Aorta (tissue), 5 donors: ENCODE data around the gene TSPAN32. TPM values are rescaled to one million over a fixed set of nuclear protein-coding genes. Genes with fewer than 3 reads are reported as not detected.
"Not testable (repeated sequence)": the region's sequence is repeated elsewhere in the genome, so short reads cannot be mapped to it uniquely, and the experiment has no call there.

Experiments used
- ATAC-seq: fragments of 200-7000 bp; cut with Tn5 transposase; one replicate; pipeline ENCODE4 v1.9.1; 2022; ENCODE audit warnings: moderate library complexity; ENCODE audit not compliant: low FRiP score
- DNase-seq, 2 donors: peaks; one replicate each; pipeline ENCODE4 v3.0.0-alpha.2; 2020
- H3K27ac ChIP-seq, 2 donors: one replicate each; pipeline ENCODE4 v1.5.1; 2013; ENCODE audit warnings: low read length in 2 of 2, mild to moderate bottlenecking in 2 of 2, moderate library complexity in 2 of 2, control low read depth in 1 of 2, inconsistent platforms in 1 of 2, low read depth in 1 of 2
- H3K27me3 ChIP-seq, 2 donors: one replicate each; pipeline ENCODE4 v1.6.1; 2013; ENCODE audit warnings: control low read depth in 1 of 2, low read length in 1 of 2, mild to moderate bottlenecking in 1 of 2, moderate library complexity in 1 of 2; ENCODE audit not compliant: insufficient read depth in 2 of 2, control insufficient read depth in 1 of 2
- H3K36me3 ChIP-seq, 2 donors: one replicate each; pipeline ENCODE4 v1.6.1; 2013; ENCODE audit warnings: control low read depth in 1 of 2, low read length in 1 of 2, mild to moderate bottlenecking in 1 of 2; ENCODE audit not compliant: insufficient read depth in 2 of 2, control insufficient read depth in 1 of 2
- H3K4me1 ChIP-seq, 2 donors: one replicate each; pipeline ENCODE4 v1.6.1; 2013; ENCODE audit warnings: low read length in 2 of 2, control low read depth in 1 of 2, mild to moderate bottlenecking in 1 of 2, moderate library complexity in 1 of 2; ENCODE audit not compliant: insufficient read depth in 2 of 2, control insufficient read depth in 1 of 2
- H3K4me3 ChIP-seq, 2 donors: one replicate each; pipeline ENCODE4 v1.5.1; 2013; ENCODE audit warnings: low read length in 2 of 2, control low read depth in 1 of 2, mild to moderate bottlenecking in 1 of 2
- H3K9me3 ChIP-seq: one replicate; pipeline ENCODE4 v1.6.1; 2013; ENCODE audit warnings: mild to moderate bottlenecking, low read length; ENCODE audit not compliant: control insufficient read depth
- WGBS, 2 donors: extraction: QIAGEN DNeasy Blood & Tissue Kit; methylation state at CpG; one replicate each; pipeline ENCODE4 v1.1.7; 2013; 5-methylcytosine and 5-hydroxymethylcytosine counted together
- intact Hi-C, 2 donors: fragments of 100-400 bp; cut with DNase I; formaldehyde crosslinking; loops; one replicate each; pipeline versions ENCODE4 v1.14.2 to v1.15.0; 2022
- polyA plus RNA-seq, 2 donors: library from polyadenylated mRNA; stranded (reverse); fragments of 200-250 nt; gene quantifications; one replicate each; pipeline ENCODE4 v1.2.3, GENCODE V29; 2013
- total RNA-seq, 2 donors: library from RNA; stranded (reverse); fragmentation: NEBNext Ultra II Directional; extraction: Animal tissue kit (Norgen Biotek cat#: 25700); gene quantifications; one replicate each; pipeline ENCODE4 v1.2.1, GENCODE V29; 2021
- donor health status: healthy with polysubstance abuse.
- donor health status: Bipolar disorder and iron deficiency.
- donor health status: DM: no; HTN: no; CAD: no.
- donor health status: DM: no; HTN: no; CAD: no.
- donor health status: DM: yes; HTN: yes; CAD: no.

Gene TSPAN32
- total and polyA plus RNA-seq, 4 donors = 0.84 to 8.7 (median 3.5) TPM; not detected in 1

DNA sequence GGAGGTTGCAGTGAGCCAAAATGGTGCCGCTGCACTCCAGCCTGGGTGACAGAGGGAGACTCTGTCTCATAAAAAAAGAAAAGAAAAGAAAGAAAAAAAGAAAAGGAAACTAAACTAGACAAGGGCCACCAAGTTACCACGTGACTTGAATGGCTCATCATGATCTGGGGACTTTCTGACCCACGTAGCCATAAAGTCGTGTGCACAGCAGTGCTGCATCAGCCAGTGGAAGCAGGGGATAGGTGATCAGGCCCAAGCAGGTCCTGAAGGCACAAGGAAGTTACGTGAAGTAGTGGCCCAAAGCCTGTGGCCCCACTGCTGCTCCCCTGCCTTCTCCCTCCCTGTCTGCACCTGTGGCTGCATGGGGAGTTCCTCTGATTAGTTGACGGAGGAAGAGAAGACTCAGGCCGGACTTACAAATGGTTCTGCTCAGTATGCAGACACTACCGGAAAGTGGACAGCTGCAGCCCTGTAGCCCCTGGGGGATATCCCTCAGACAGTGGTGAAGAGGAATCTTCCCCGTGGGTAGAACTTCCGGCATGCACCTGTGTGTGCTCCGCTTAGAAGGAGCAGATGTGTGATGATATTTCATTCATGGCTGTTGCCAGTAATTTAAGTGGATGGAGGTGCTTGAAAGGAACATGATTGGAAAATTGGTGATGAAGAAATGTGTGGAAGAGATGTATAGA is 57.1 kb downstream of the TSPAN32 start:
- no peaks in the 10 kb centered on the region for H3K9me3 ChIP-seq
- no peak for ATAC-seq
- intact Hi-C loops = no loop called here
- DNase-seq = no peak
- no peaks in the 10 kb centered on the region for H3K4me1 ChIP-seq
- H3K27ac ChIP-seq = no peak overlapping the region
- no peaks in the 10 kb centered on the region for H3K36me3 ChIP-seq
- H3K27me3 ChIP-seq = no peaks in the 10 kb centered on the region
- no peak overlapping the region for H3K4me3 ChIP-seq
- 95 to 96% methylated on average over 11 of the region's 11 CpGs for WGBS, 2 donors

DNA sequence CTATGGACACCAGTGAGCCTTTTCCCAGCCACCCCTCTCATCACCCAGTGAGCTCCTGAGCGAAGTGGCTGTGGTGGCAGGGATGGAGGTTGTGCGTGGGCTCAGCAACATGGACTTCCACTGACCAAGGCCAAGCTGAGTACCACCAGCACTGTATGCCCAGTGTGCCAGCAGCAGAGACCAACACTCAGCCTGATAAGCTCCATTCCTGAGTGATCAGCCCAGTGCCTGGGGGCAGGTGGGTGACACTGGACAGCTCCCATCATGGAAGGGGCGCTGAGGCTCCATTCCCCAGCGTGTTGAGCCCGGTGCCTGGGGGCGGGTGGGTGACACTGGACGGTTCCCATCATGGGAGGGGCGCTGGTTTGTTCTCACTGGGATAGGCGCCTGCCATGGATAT is 57.7 kb downstream of the TSPAN32 start:
- no peaks in the 10 kb centered on the region for H3K36me3 ChIP-seq
- no peak for ATAC-seq
- no peak overlapping the region for H3K4me3 ChIP-seq
- 96 to 99% methylated on average over 9 of the region's 9 CpGs for WGBS, 2 donors
- intact Hi-C loops = no loop called here
- no peak overlapping the region for H3K27ac ChIP-seq
- H3K27me3 ChIP-seq = no peaks in the 10 kb centered on the region
- no peak for DNase-seq
- no peaks in the 10 kb centered on the region for H3K9me3 ChIP-seq
- no peaks in the 10 kb centered on the region for H3K4me1 ChIP-seq

DNA sequence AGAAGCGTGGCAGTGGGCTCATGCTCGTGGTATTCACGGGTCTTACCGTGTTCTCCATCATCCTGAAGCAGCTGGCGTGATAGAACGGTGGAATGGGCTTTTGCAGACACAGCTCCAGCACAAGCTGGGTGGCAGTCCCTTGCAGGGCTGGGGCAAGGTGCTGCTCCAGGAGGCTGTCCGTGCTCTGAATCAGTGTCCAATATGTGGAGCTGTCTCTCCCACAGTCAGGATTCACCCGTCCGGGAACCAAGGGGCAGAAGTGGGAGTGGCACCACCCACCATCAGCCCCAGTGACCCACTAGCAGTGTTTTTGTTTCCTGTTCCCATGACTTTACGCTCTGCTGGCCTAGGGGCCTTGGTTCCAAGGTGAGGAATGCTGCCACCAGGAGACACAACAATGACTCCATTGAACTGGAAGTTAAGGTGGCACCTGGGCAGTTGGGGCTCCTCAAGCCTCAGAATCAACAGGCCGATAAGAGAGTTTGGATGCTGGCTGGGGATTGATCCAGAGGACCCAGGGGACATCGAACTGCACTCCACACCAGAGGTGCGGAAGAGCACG is 58.3 kb downstream of the TSPAN32 start:
- H3K27me3 ChIP-seq = no peaks in the 10 kb centered on the region
- no peaks in the 10 kb centered on the region for H3K9me3 ChIP-seq
- no peaks in the 10 kb centered on the region for H3K4me1 ChIP-seq
- WGBS, 2 donors = 91 to 93% methylated on average over 14 of the region's 14 CpGs
- no peaks in the 10 kb centered on the region for H3K36me3 ChIP-seq
- H3K4me3 ChIP-seq = no peak overlapping the region
- no peak for DNase-seq
- intact Hi-C loops = no loop called here
- no peak overlapping the region for H3K27ac ChIP-seq
- ATAC-seq = no peak

DNA sequence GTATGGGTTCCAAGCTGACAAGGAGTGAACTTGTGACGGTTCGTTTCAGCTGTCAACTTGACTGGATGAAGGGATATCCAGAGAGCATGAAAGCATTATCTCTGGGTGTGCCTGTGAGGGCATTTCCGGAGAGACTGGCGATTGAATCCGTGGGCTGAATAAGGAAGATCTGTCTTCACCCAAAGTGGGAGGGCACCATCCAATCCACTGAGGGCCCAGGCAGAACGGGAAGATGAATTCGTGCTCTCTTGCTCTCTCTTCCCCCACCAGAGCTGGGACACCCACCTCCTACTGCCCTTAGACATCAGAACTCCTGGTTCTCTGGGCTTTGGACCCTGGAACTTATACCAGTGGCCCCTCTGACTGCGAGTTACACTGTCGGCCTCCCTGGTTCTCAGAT is 59.8 kb downstream of the TSPAN32 start:
- no peak overlapping the region for H3K4me3 ChIP-seq
- whole genome bisulfite sequencing, 2 donors = 77 to 87% methylated on average over 9 of the region's 9 CpGs
- H3K4me1 ChIP-seq = no peaks in the 10 kb centered on the region
- H3K36me3 ChIP-seq = no peaks in the 10 kb centered on the region
- DNase-seq (no peak), ATAC-seq (no peak)
- intact Hi-C loops = no loop called here
- no peaks in the 10 kb centered on the region for H3K9me3 ChIP-seq
- no peak overlapping the region for H3K27ac ChIP-seq
- H3K27me3 ChIP-seq = no peaks in the 10 kb centered on the region

DNA sequence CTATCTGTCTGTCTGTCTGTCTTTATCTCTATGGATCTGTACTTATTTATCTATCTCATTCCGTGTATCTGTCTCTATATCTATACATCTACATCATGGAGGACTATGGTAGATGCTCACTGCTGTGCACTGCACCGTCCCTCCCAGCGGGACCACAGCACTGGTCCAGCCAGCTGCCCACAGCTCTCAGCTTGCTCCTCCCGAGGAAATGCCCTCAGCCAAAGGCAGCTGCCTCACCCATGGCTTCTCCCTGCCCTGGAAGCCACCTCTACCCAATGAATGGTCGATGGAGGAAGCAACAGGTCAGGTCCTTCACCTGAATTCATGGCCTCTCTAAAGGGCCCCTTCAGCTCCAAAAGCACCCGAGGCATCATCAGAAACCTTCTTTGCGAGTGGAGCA is 60.6 kb downstream of the TSPAN32 start:
- H3K9me3 ChIP-seq = no peaks in the 10 kb centered on the region
- H3K4me1 ChIP-seq = no peaks in the 10 kb centered on the region
- DNase-seq = no peak
- 90 to 94% methylated on average over 7 of the region's 7 CpGs for WGBS, 2 donors
- H3K27me3 ChIP-seq = no peaks in the 10 kb centered on the region
- intact Hi-C loops = no loop called here
- H3K27ac ChIP-seq = no peak overlapping the region
- no peaks in the 10 kb centered on the region for H3K36me3 ChIP-seq
- ATAC-seq = no peak
- H3K4me3 ChIP-seq = no peak overlapping the region

DNA sequence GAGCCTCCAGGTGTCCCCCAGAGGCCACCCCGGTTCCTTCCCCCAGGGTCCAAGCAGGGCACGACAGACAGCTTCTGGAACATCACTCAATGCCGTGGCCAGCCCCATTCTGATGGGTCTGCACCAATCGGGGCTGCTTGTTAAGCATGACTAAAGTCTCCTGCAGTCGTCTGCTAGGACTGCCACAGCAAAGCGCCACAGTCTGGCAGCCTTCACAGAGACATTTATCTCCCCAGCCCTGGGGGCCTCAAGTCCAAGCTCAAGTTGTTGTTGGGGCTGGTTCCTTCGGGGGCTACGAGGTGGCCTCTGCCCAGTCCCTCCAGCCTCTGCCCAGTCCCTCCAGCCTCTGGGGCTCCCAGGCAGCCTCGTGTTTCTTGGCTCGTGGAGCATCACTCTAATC is 61.3 kb downstream of the TSPAN32 start:
- DNase-seq = no peak
- no peak for ATAC-seq
- H3K36me3 ChIP-seq = no peaks in the 10 kb centered on the region
- H3K4me3 ChIP-seq = no peak overlapping the region
- H3K4me1 ChIP-seq = no peaks in the 10 kb centered on the region
- H3K27me3 ChIP-seq = no peaks in the 10 kb centered on the region
- intact Hi-C loops = no loop called here
- WGBS, 2 donors = 89 to 91% methylated on average over 10 of the region's 10 CpGs
- H3K9me3 ChIP-seq = no peaks in the 10 kb centered on the region
- no peak overlapping the region for H3K27ac ChIP-seq

DNA sequence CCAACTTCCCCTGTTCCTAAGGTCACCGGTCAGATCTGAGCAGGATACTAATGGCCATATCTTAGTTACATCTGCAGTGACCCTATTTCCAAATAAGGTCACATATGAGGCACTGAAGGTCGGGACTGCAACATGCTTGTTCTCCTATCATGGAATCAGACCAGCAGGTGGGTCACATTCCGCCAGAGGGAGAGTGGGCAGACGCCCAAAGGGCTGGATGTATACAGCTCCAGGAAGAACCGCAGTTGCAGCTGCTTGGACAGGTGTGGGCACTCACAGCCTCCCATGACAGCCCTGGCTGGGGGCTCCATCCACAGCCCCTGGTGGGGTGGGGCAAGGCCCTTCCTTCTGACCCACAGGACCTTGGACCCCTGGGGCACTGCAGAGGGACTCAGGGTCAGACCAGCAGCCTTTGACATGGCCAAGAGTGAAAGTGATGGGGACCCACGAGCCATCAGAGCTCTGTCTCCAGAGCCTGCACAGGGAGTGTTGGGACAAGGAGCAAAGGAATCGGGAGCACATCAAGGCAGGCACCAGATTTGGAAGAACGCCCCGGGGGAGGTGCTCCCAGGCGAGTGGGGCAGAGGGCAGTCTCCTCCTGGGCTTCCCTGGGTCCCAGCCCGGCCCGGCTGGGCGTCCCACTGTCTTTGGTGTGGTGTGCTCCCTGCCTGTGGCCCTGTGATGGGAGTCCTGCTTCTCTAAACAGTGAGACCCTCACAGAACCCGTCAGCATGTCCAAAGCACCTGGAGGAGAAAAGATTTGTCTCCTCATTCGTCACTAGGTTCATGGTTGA is 62.0 kb downstream of the TSPAN32 start:
- no peaks in the 10 kb centered on the region for H3K27me3 ChIP-seq
- no peaks in the 10 kb centered on the region for H3K9me3 ChIP-seq
- DNase-seq (no peak), ATAC-seq (no peak)
- no peak overlapping the region for H3K27ac ChIP-seq
- WGBS, 2 donors = 89 to 95% methylated on average over 15 of the region's 15 CpGs
- H3K4me3 ChIP-seq = no peak overlapping the region
- H3K36me3 ChIP-seq = no peaks in the 10 kb centered on the region
- intact Hi-C loops = no loop called here
- no peaks in the 10 kb centered on the region for H3K4me1 ChIP-seq

DNA sequence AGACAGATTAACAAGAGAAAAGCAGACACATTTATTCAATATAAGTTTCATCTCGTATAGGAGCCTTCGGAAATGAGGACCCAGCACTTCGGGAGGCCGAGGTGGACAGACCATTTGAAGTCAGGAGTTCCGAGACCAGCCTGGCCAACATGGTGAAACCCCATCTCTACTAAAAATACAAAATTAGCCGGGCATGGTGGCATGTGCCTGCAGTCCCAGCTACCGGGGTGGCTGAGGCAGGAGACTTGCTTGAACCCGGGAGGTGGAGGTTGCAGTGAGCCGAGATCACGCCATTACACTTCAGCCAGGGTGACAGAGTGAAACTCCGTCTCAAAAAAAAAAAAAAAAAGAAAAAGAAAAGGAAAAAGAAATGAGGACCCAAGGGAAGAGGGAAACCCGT is 62.6 kb downstream of the TSPAN32 start:
- H3K4me1 ChIP-seq, H3K27ac ChIP-seq, DNase-seq, H3K36me3 ChIP-seq, ATAC-seq, intact Hi-C loops, H3K27me3 ChIP-seq, H3K9me3 ChIP-seq, H3K4me3 ChIP-seq: not testable (repeated sequence)
- 96 to 98% methylated on average over 12 of the region's 12 CpGs for WGBS, 2 donors
